Prostate gland (tissue), 2 donors: ENCODE data around the gene CRYGS. TPM values are rescaled to one million over a fixed set of nuclear protein-coding genes. Genes with fewer than 3 reads are reported as not detected.
"Not testable (repeated sequence)": the region's sequence is repeated elsewhere in the genome, so short reads cannot be mapped to it uniquely, and the experiment has no call there.

Experiments used
- DNase-seq: peaks from one replicate; pipeline ENCODE4 v3.0.0-alpha.2; 2019; ENCODE audit warnings: low spot score
- H3K27ac ChIP-seq, 2 donors: fragments of 200-600 bp; sonication (generic); 2 replicates each; pipeline ENCODE4 v1.5.1; 2017 to 2019
- H3K27me3 ChIP-seq: fragments of 200-600 bp; sonication (generic); replicated peaks from 2 replicates; pipeline ENCODE4 v1.5.1; 2019; ENCODE audit not compliant: insufficient read depth
- H3K36me3 ChIP-seq, 2 donors: fragments of 200-600 bp; sonication (generic); 1 replicate in 1 of 2; 2 replicates in 1 of 2; pipeline versions ENCODE4 v1.5.1 to v1.8.1; 2017 to 2019
- H3K4me1 ChIP-seq: fragments of 200-600 bp; sonication (generic); replicated peaks from 2 replicates; pipeline ENCODE4 v1.5.1; 2019
- H3K4me3 ChIP-seq, 2 donors: fragments of 200-600 bp; sonication (generic); 2 replicates each; pipeline ENCODE4 v1.5.1; 2017 to 2019
- H3K9me3 ChIP-seq: fragments of 200-600 bp; sonication (generic); 2 replicates; pipeline ENCODE4 v1.5.1; 2017
- POLR2A ChIP-seq: fragments of 450-650 bp; IDR thresholded peaks from one replicate; pipeline ENCODE4 v1.6.1; 2016; ENCODE audit warnings: antibody characterized with exemption, mild to moderate bottlenecking
- POLR2AphosphoS5 ChIP-seq: sonication (generic); formaldehyde crosslinking; IDR thresholded peaks from one replicate; pipeline ENCODE4 v1.6.1; 2017; ENCODE audit warnings: antibody characterized with exemption
- WGBS: methylation state at CpG from one replicate; pipeline ENCODE4 v1.1.5; 2018; 5-methylcytosine and 5-hydroxymethylcytosine counted together
- intact Hi-C: fragments of 100-400 bp; cut with DNase I; formaldehyde crosslinking; loops from one replicate; pipeline ENCODE4 v1.14.2; 2022
- total RNA-seq, 2 donors: library from RNA; depleted of rRNA; stranded (reverse); fragments of >200 nt; gene quantifications; one replicate each; pipeline ENCODE4 v1.1.0, GENCODE V29; 2016
- TF ChIP-seq, protein P1 (sequence below), 4 experiments: fragments of 200-600 bp in 2 of 4; fragments of 450-650 bp in 2 of 4; sonication (generic) in 2 of 4; IDR thresholded peaks; 1 replicate in 3 of 4; 2 replicates in 1 of 4; pipeline ENCODE4 v1.5.1; 2016 to 2019; ENCODE audit warnings: antibody characterized with exemption in 4 of 4, mild to moderate bottlenecking in 2 of 4, moderate library complexity in 2 of 4

CRYGS gene
- total RNA-seq, 2 donors from 2014 or later: 1.0 to 1.1 TPM

DNA sequence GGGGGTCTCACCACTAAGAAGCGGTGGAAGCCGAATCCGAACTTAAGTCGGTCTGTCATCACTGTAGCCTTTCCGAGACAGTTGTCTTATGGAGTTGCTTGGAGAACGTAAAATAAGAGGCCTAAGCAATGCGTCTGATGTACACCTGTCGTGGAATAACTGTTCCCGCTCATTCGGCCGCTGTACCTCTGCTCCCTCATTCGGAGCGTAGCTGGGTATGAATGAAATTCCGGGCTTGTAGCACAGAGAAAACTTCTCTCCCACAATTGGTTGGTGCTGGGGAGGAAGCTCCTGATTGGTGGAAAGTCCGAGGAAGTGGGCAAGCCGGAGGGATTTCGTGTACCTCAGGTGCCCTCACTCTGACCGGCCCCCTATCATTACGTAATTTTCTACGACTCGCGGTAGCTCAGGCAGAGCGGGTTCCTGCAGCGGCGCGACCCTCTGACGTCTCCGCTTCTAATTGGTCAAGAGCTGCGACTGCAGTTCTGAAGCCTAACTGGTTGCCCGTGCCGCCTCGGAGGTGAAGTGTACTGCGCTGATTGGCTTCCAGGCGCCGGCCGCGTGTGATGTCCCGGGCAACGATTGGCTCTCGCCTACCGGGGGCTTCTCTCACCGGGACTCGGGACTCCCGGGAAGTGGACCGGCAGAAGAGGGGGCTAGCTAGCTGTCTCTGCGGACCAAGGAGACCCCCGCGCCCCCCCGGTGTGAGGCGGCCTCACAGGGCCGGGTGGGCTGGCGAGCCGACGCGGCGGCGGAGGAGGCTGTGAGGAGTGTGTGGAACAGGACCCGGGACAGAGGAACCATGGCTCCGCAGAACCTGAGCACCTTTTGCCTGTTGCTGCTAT, 26.1 kb upstream of the CRYGS start, which contains the start of gene DNAJB11:
DNAJB11 (plus strand) TSS at position 625 of the 845 bp plus-strand sequence; CDS start at position 803, 178 bp downstream.
- WGBS: under 1% methylated on average over 59 of the region's 59 CpGs
- no peaks in the 10 kb centered on the region for H3K36me3 ChIP-seq
- H3K27me3 ChIP-seq: no peaks in the 10 kb centered on the region
- peak within 1 kb of the TSS; percentile 79 to 80 for H3K27ac ChIP-seq
- intact Hi-C loops: loop anchor here (10.0 kb wide), 1 partner anchor 214 kb away; the partner anchor contains the start of gene EIF4A2
- TF ChIP-seq POLR2AphosphoS5 (peak; percentile 99), POLR2A (peak; percentile 64)
- TF ChIP-seq, protein P1, sequence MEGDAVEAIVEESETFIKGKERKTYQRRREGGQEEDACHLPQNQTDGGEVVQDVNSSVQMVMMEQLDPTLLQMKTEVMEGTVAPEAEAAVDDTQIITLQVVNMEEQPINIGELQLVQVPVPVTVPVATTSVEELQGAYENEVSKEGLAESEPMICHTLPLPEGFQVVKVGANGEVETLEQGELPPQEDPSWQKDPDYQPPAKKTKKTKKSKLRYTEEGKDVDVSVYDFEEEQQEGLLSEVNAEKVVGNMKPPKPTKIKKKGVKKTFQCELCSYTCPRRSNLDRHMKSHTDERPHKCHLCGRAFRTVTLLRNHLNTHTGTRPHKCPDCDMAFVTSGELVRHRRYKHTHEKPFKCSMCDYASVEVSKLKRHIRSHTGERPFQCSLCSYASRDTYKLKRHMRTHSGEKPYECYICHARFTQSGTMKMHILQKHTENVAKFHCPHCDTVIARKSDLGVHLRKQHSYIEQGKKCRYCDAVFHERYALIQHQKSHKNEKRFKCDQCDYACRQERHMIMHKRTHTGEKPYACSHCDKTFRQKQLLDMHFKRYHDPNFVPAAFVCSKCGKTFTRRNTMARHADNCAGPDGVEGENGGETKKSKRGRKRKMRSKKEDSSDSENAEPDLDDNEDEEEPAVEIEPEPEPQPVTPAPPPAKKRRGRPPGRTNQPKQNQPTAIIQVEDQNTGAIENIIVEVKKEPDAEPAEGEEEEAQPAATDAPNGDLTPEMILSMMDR (IDR thresholded peaks at IDR 0.05): peak in 1 of 4 experiments; percentile 20
- H3K9me3 ChIP-seq: no peaks in the 10 kb centered on the region
- peaks cover 3% of the 10 kb centered on the region for H3K4me1 ChIP-seq
- peak; percentile 100 for DNase-seq
- peak within 1 kb of the TSS; percentile 59 to 76 for H3K4me3 ChIP-seq

DNA sequence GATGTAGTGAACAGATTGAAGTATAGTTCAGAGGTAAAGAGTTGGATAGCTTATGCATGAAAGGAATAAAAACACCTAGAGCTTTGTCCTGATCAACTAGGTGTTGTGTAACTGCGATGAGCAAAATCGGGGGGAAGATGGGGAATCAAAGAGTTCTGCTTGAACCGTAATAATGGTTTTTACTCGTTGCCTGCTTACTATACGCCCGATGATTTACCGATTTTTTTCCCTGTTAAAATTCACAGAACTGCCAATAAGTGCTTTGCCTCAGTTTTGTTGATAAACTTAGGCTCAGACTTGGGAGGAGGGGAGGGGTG, 25.6 kb upstream of the CRYGS start:
- no peak for DNase-seq
- H3K4me1 ChIP-seq: peaks cover 3% of the 10 kb centered on the region
- 6% methylated on average over 7 of the region's 7 CpGs for WGBS
- H3K36me3 ChIP-seq: no peaks in the 10 kb centered on the region
- no peaks in the 10 kb centered on the region for H3K27me3 ChIP-seq
- TF ChIP-seq, protein P1 (IDR thresholded peaks at IDR 0.05): no peak
- TF ChIP-seq POLR2A: no peak
- intact Hi-C loops: loop anchor here (10.0 kb wide), 1 partner anchor 215 kb away; the partner anchor contains the start of gene EIF4A2
- H3K9me3 ChIP-seq: no peaks in the 10 kb centered on the region
- H3K4me3 ChIP-seq: peak overlapping the region; percentile 59 to 76
- peak overlapping the region; percentile 64 to 80 for H3K27ac ChIP-seq

DNA sequence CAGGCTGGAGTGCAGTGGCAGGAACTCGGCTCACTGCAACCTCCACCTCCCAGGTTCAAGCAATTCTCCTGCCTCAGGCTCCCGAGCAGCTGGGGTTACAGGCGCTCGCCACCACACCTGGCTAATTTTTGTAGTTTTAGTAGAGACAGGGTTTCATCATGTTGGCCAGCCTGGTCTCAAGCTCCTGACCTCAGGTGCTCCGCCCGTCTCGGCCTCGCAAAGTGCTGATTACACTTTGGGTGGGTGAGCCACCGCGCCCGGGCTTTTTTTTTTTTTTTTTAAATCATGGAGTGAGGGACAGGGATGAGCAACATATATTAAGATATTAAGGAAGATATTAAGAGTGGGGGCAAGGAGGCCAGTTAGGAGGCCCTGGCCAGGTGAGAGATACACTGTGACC, 25.2 kb upstream of the CRYGS start:
- 73% methylated on average over 11 of the region's 11 CpGs for WGBS
- H3K27ac ChIP-seq, DNase-seq, H3K36me3 ChIP-seq, H3K4me3 ChIP-seq, H3K4me1 ChIP-seq, H3K9me3 ChIP-seq, H3K27me3 ChIP-seq, intact Hi-C loops: not testable (repeated sequence)

DNA sequence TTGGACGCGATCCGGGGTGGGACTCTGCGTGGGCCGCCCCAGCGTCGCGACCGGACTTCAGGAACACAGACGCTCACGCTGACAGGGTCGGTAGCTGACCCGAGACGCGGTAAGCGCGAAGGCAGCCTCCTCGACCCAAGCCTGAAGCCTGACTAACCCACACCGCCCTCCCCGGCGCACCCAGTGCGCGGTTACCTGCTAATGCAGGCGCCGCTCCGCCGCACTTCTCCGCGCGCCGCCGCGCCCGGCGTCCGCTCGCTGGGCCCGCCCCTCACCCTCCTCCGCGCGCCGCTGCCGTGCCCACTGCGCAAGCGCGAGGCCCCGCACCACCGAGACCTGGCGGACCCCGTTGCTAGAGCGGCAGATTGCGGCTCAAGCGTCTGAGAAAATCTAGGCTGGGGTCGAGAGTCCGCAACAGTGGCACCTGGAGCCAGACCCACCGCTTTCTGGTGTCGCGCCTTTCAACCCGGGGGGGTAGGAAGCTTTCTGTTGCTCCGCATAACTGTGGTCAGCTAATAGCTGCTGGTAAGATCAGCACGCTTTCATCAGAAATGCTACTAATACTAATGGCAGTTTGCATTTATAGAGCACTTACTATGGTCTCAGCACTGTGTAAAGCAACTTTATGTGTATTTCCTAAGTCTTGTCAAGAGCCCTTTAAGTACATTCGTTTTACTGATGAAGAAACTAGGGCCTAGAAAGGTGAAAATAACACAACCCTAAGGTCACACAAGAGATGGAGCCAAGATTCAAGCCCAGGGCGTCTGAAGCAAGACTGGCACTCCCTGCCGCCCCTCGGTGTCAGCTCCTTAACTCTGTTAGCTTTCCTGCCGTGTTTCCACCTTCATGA, 23.1 kb upstream of the CRYGS start, which contains the start of gene TBCCD1:
TBCCD1 (minus strand) TSS at position 268 of the 850 bp plus-strand sequence. CDS start 3,010 bp downstream, outside the sequence.
- H3K4me3 ChIP-seq: peak within 1 kb of the TSS; percentile 79 to 88
- intact Hi-C loops: no loop called here
- under 1% methylated on average over 42 of the region's 66 CpGs for WGBS
- peaks cover 3% of the 10 kb centered on the region for H3K4me1 ChIP-seq
- H3K27ac ChIP-seq: peak within 1 kb of the TSS; percentile 79 to 90
- no peaks in the 10 kb centered on the region for H3K27me3 ChIP-seq
- TF ChIP-seq POLR2A (peak; percentile 92), POLR2AphosphoS5 (peak; percentile 79)
- TF ChIP-seq, protein P1 (IDR thresholded peaks at IDR 0.05): no peak
- DNase-seq: peak; percentile 83
- no peaks in the 10 kb centered on the region for H3K36me3 ChIP-seq
- H3K9me3 ChIP-seq: no peaks in the 10 kb centered on the region

DNA sequence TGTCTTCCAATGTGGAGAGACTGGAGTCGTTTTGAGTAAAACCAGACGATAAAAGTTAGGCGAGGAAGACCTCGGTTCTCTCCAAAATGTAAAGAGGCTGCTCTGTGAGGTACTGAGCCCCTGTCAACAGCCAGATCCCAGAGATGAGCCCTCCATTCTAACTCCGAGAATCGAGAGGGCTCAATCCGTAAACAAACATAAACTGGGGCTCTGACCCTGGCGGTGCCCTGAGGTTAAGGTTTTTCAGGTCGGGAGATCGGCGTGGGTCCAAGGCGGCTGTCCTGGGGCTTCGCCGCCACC, 22.5 kb upstream of the CRYGS start:
- Histone ChIP-seq H3K27me3 (no peaks in the 10 kb centered on the region), H3K27ac (peak overlapping the region; percentile 79 to 90), H3K4me3 (peak overlapping the region; percentile 79 to 88), H3K4me1 (peaks cover 3% of the 10 kb centered on the region), H3K9me3 (no peaks in the 10 kb centered on the region), H3K36me3 (no peaks in the 10 kb centered on the region)
- TF ChIP-seq POLR2AphosphoS5 (no peak), POLR2A (no peak)
- TF ChIP-seq, protein P1 (IDR thresholded peaks at IDR 0.05): no peak
- DNase-seq: no peak
- intact Hi-C loops: no loop called here
- under 1% methylated on average over 14 of the region's 14 CpGs for WGBS
